Measurements from ENCODE around the gene GRM5.
"Not testable (repeated sequence)": the region's sequence is repeated elsewhere in the genome, so short reads cannot be mapped to it uniquely, and the experiment has no call there.

The GRM5 gene

GRCh38 chr11:88849368-88849767 lies 216.4 kb downstream of the GRM5 start:
- TF ChIP-seq, protein P1, sequence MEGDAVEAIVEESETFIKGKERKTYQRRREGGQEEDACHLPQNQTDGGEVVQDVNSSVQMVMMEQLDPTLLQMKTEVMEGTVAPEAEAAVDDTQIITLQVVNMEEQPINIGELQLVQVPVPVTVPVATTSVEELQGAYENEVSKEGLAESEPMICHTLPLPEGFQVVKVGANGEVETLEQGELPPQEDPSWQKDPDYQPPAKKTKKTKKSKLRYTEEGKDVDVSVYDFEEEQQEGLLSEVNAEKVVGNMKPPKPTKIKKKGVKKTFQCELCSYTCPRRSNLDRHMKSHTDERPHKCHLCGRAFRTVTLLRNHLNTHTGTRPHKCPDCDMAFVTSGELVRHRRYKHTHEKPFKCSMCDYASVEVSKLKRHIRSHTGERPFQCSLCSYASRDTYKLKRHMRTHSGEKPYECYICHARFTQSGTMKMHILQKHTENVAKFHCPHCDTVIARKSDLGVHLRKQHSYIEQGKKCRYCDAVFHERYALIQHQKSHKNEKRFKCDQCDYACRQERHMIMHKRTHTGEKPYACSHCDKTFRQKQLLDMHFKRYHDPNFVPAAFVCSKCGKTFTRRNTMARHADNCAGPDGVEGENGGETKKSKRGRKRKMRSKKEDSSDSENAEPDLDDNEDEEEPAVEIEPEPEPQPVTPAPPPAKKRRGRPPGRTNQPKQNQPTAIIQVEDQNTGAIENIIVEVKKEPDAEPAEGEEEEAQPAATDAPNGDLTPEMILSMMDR (IDR thresholded peaks at IDR 0.05; ENCODE audit: extremely low read depth, missing control alignments): no peak
- DNase-seq (ENCODE audit: low spot score): no peak

- DNase-seq (ENCODE audit: low spot score): not testable (repeated sequence)
Measured at GRCh38 chr11:88846266-88846665, 219.5 kb downstream of the GRM5 start.

DNA sequence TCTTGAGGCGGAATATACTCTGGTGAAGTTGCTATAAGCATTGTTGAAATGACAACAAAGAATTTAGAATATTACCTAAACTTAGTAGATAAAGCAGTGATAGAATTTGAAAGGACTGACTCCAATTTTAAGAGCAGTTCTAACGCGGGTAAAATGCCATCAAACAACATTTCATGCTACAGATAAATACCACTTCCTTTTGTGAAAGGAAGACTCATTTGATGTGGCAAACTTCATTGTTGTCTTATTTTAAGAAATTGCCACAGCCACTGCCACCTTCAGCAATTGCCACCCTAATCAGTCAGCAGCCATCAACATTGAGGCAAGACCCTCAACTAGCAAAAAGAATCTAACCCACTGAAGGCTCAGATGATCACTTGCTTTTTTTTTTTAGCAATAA lies 220.8 kb downstream of the GRM5 start:
- DNase-seq (ENCODE audit: low spot score): not testable (repeated sequence)

- DNase-seq (ENCODE audit: low spot score): not testable (repeated sequence)
Measured at GRCh38 chr11:88843766-88844426, 221.9 kb downstream of the GRM5 start.

DNA sequence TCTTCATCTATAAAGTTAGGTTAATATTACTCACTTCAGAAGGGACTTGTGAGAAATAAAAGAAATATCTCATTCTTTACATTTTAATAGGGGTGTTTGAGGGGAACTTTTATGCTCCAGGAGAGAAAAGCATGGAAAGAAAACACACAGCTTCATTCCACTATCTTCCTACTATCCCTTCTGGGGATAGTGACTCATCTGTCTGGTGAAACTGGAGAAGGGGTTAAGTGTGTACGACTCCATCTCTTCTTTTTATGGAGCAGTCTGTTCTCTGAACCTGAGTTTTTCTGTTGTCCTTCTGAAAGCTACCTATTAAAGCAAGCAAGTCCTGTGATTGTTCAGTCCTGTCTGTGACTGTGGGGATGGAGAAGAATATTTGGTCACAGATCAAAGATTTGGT lies 227.6 kb downstream of the GRM5 start:
- not testable (repeated sequence) for DNase-seq (ENCODE audit: low spot score)

DNA sequence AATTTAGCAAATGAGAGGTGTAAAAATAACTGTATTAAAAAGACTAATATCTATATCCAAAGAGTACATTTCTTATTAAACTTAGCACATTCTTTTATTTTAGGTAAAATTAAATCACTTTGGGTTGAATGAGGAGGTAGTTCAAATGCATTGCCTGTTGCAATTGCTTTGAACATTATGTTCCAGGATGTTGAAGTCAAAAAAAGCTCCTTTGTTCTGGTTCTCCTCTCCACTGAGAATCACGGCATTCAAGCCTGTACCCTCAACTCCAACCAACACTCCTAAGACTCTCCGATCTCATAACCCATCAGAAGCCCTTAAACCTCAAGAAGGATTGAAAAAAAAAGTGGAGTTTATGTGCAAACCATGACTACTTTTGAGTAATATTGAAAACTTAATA lies 230.1 kb downstream of the GRM5 start:
- DNase-seq (ENCODE audit: low spot score): not testable (repeated sequence)

DNA sequence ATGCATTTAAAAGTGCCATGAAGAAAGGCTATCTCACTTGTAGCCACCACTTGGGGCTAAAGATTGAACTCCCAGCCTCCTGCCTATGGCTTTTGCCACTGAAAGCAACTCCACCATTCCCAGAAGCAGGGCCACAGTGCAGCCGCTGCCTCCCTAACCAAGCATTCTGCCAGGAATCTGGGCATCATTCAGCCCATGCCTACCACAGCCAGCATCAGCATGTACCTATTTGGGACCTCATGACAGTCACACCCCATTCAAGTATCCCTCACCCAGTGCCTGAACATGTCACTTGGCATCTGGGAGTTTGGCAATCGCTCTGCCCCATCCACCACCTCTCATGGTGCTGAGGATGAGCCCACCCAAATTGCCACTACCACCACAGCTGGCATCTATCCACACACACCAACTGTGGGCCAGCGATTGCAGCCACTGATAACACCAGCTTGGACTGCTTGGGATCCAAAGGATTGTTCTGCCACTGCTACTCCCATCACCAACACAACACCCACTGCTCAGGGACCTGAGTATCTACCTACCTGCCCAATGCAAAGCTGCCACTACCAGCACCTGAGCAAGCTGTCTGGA lies 234.4 kb downstream of the GRM5 start:
- TF ChIP-seq, protein P1 (IDR thresholded peaks at IDR 0.05; ENCODE audit: extremely low read depth, missing control alignments): no peak
- no peak for DNase-seq (ENCODE audit: low spot score)

DNA sequence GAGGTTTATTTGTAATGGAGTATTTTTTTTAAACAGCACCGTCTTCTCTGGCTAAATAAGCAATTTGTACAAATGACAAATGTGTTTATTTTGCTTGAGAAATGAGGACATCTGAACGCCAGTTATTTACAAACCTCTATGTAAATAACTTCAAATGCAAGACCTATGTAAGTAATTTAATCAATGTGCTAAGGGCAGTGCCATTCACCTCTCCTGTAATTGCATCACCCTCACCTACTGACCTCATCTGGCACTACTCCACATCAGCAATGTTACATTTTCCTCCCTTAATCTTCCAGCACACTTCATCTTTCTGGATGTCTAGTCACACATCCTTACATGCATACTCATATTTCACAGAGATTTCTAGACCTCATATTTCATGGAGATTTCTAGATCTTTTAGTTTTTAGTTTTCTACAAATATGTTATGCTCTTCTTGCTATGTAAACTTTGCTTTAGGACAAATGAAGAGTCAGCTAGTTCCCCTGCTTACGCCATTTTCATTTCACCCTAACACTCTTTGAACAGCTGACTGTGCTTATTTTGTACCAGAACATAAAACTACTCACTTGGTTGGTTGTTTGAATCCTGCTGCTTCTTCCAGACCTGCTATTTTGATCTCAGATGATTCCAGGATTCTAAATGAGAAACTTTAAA lies 238.6 kb downstream of the GRM5 start:
- DNase-seq (ENCODE audit: low spot score): no peak
- TF ChIP-seq, protein P1 (IDR thresholded peaks at IDR 0.05; ENCODE audit: extremely low read depth, missing control alignments): no peak

DNA sequence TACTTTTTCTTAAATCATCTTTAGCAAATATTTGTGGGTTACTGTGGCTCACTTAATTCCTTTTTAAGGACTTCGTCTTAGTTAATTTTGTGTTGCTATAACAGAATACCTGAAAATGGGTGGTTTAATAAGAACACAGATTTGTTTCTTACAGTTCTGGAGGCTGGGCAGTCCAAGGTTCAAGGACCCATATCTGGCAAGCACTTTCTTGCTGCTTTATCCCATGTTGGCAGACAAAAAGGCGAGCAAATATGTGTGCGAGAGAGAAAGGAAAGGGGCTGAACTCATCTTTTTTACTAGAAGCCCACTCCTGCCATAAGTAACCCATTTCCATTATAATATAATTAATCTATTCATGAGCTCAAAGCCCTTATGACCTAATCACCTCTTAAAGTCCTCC lies 246.2 kb downstream of the GRM5 start:
- TF ChIP-seq, protein P1 (IDR thresholded peaks at IDR 0.05; ENCODE audit: extremely low read depth, missing control alignments): no peak
- DNase-seq (ENCODE audit: low spot score): no peak

DNA sequence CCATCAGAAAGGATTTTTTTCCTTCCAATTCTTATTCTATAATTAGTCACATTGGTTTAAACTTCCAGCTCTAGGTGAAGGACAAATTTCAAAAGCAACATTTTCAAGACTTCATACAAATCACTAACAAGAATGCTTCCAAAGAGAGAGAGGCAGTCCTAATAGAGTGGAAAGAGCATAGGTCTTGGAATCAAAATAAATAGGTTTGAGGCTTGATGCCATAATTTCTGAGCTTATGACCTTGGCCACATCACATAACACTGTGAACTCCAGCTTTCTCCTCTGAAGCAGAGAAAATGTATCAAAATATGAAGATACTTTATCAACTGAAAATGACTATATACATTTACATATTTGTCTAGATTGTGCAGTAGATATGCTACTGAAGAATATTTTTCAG lies 246.8 kb downstream of the GRM5 start:
- TF ChIP-seq, protein P1 (IDR thresholded peaks at IDR 0.05; ENCODE audit: extremely low read depth, missing control alignments): no peak
- DNase-seq (ENCODE audit: low spot score): no peak

Measured in GM20000 (cell line).